ENCODE results near the gene LSM4.

LSM4 gene

GRCh38 chr19:18274781-18275356, 48.0 kb downstream of the LSM4 start:
- Histone ChIP-seq H3K36me3 (ENCODE audit: control insufficient read depth, insufficient read depth, low read length) (peaks cover 7% of the 10 kb centered on the region), H3K9me3 (ENCODE audit: control insufficient read depth, low read length) (no peaks in the 10 kb centered on the region), H3K4me1 (ENCODE audit: control insufficient read depth, insufficient read depth, low read length) (peaks cover 53% of the 10 kb centered on the region), H3K27me3 (ENCODE audit: control insufficient read depth, insufficient read depth, low read length) (no peaks in the 10 kb centered on the region), H3K9ac (ENCODE audit: low read length) (peak overlapping the region; percentile 42), H3K4me3 (ENCODE audit: low read length) (no peak overlapping the region)

GRCh38 chr19:18274219-18274780, 48.6 kb downstream of the LSM4 start, which contains the start of gene IQCN:
Gene IQCN (minus strand): TSS chr19:18274452. CDS start chr19:18269478, 4,974 bp downstream.
- no peaks in the 10 kb centered on the region for H3K27me3 ChIP-seq (ENCODE audit: control insufficient read depth, insufficient read depth, low read length)
- H3K36me3 ChIP-seq (ENCODE audit: control insufficient read depth, insufficient read depth, low read length) = peaks cover 7% of the 10 kb centered on the region
- H3K9ac ChIP-seq (ENCODE audit: low read length) = peak within 1 kb of the TSS; percentile 42
- no peak within 1 kb of the TSS for H3K4me3 ChIP-seq (ENCODE audit: low read length)
- H3K4me1 ChIP-seq (ENCODE audit: control insufficient read depth, insufficient read depth, low read length) = peaks cover 53% of the 10 kb centered on the region
- H3K9me3 ChIP-seq (ENCODE audit: control insufficient read depth, low read length) = no peaks in the 10 kb centered on the region

- Histone ChIP-seq H3K36me3 (ENCODE audit: control insufficient read depth, insufficient read depth, low read length) (peaks cover 1% of the 10 kb centered on the region), H3K9ac (ENCODE audit: low read length) (no peak overlapping the region), H3K4me1 (ENCODE audit: control insufficient read depth, insufficient read depth, low read length) (peaks cover 46% of the 10 kb centered on the region)
Observed at GRCh38 chr19:18273561-18274218, 49.2 kb downstream of the LSM4 start.

GRCh38 chr19:18271433-18271841, 51.4 kb downstream of the LSM4 start:
- Histone ChIP-seq H3K36me3 (ENCODE audit: control insufficient read depth, insufficient read depth, low read length) (peaks cover 7% of the 10 kb centered on the region), H3K4me1 (ENCODE audit: control insufficient read depth, insufficient read depth, low read length) (peaks cover 28% of the 10 kb centered on the region), H3K4me3 (ENCODE audit: low read length) (no peak overlapping the region), H3K9me3 (ENCODE audit: control insufficient read depth, low read length) (no peaks in the 10 kb centered on the region), H3K9ac (ENCODE audit: low read length) (no peak overlapping the region), H3K27me3 (ENCODE audit: control insufficient read depth, insufficient read depth, low read length) (no peaks in the 10 kb centered on the region)

More at GRCh38 chr19:18273561-18274218, 49.2 kb downstream of the LSM4 start:
- Histone ChIP-seq H3K27me3 (ENCODE audit: control insufficient read depth, insufficient read depth, low read length) (no peaks in the 10 kb centered on the region), H3K4me3 (ENCODE audit: low read length) (no peak overlapping the region), H3K9me3 (ENCODE audit: control insufficient read depth, low read length) (no peaks in the 10 kb centered on the region)

GRCh38 chr19:18270326-18270725, 52.5 kb downstream of the LSM4 start:
- Histone ChIP-seq H3K27me3 (ENCODE audit: control insufficient read depth, insufficient read depth, low read length) (no peaks in the 10 kb centered on the region), H3K9me3 (ENCODE audit: control insufficient read depth, low read length) (no peaks in the 10 kb centered on the region), H3K4me3 (ENCODE audit: low read length) (no peak overlapping the region), H3K9ac (ENCODE audit: low read length) (no peak overlapping the region), H3K4me1 (ENCODE audit: control insufficient read depth, insufficient read depth, low read length) (peaks cover 21% of the 10 kb centered on the region), H3K36me3 (ENCODE audit: control insufficient read depth, insufficient read depth, low read length) (peaks cover 11% of the 10 kb centered on the region)

- no peaks in the 10 kb centered on the region for H3K27me3 ChIP-seq (ENCODE audit: control insufficient read depth, insufficient read depth, low read length)
- peaks cover 11% of the 10 kb centered on the region for H3K36me3 ChIP-seq (ENCODE audit: control insufficient read depth, insufficient read depth, low read length)
- no peaks in the 10 kb centered on the region for H3K9me3 ChIP-seq (ENCODE audit: control insufficient read depth, low read length)
- H3K4me1 ChIP-seq (ENCODE audit: control insufficient read depth, insufficient read depth, low read length) = peaks cover 9% of the 10 kb centered on the region
- no peak overlapping the region for H3K4me3 ChIP-seq (ENCODE audit: low read length)
- no peak overlapping the region for H3K9ac ChIP-seq (ENCODE audit: low read length)
Observed at GRCh38 chr19:18269070-18269723, 53.7 kb downstream of the LSM4 start.

GRCh38 chr19:18266771-18267686, 55.8 kb downstream of the LSM4 start:
- Histone ChIP-seq H3K4me1 (ENCODE audit: control insufficient read depth, insufficient read depth, low read length) (no peaks in the 10 kb centered on the region), H3K4me3 (ENCODE audit: low read length) (no peak overlapping the region), H3K9me3 (ENCODE audit: control insufficient read depth, low read length) (no peaks in the 10 kb centered on the region), H3K9ac (ENCODE audit: low read length) (no peak overlapping the region), H3K36me3 (ENCODE audit: control insufficient read depth, insufficient read depth, low read length) (peaks cover 18% of the 10 kb centered on the region), H3K27me3 (ENCODE audit: control insufficient read depth, insufficient read depth, low read length) (no peaks in the 10 kb centered on the region)

- no peaks in the 10 kb centered on the region for H3K9me3 ChIP-seq (ENCODE audit: control insufficient read depth, low read length)
- H3K36me3 ChIP-seq (ENCODE audit: control insufficient read depth, insufficient read depth, low read length) = peaks cover 18% of the 10 kb centered on the region
- H3K4me3 ChIP-seq (ENCODE audit: low read length) = no peak overlapping the region
- no peaks in the 10 kb centered on the region for H3K27me3 ChIP-seq (ENCODE audit: control insufficient read depth, insufficient read depth, low read length)
- H3K9ac ChIP-seq (ENCODE audit: low read length) = no peak overlapping the region
- no peaks in the 10 kb centered on the region for H3K4me1 ChIP-seq (ENCODE audit: control insufficient read depth, insufficient read depth, low read length)
Observed at GRCh38 chr19:18265582-18265981, 57.3 kb downstream of the LSM4 start.

GRCh38 chr19:18264971-18265540, 57.8 kb downstream of the LSM4 start:
- Histone ChIP-seq H3K36me3 (ENCODE audit: control insufficient read depth, insufficient read depth, low read length) (peaks cover 18% of the 10 kb centered on the region), H3K4me1 (ENCODE audit: control insufficient read depth, insufficient read depth, low read length) (no peaks in the 10 kb centered on the region), H3K4me3 (ENCODE audit: low read length) (no peak overlapping the region), H3K9me3 (ENCODE audit: control insufficient read depth, low read length) (no peaks in the 10 kb centered on the region), H3K9ac (ENCODE audit: low read length) (no peak overlapping the region), H3K27me3 (ENCODE audit: control insufficient read depth, insufficient read depth, low read length) (no peaks in the 10 kb centered on the region)

- Histone ChIP-seq H3K27me3 (ENCODE audit: control insufficient read depth, insufficient read depth, low read length) (no peaks in the 10 kb centered on the region), H3K36me3 (ENCODE audit: control insufficient read depth, insufficient read depth, low read length) (peaks cover 18% of the 10 kb centered on the region), H3K9ac (ENCODE audit: low read length) (no peak overlapping the region), H3K9me3 (ENCODE audit: control insufficient read depth, low read length) (no peaks in the 10 kb centered on the region), H3K4me1 (ENCODE audit: control insufficient read depth, insufficient read depth, low read length) (no peaks in the 10 kb centered on the region), H3K4me3 (ENCODE audit: low read length) (no peak overlapping the region)
Observed at GRCh38 chr19:18264137-18264854, 58.6 kb downstream of the LSM4 start.

Measured in mucosa of stomach (tissue), 1 donor.